Measurements from ENCODE around the gene DUSP22. TPM values are rescaled to one million over a fixed set of nuclear protein-coding genes. Genes with fewer than 3 reads are reported as not detected.

Gene DUSP22
- total RNA-seq, 1 donor from 2014 or later, result 50.0 TPM

- DNase-seq (ENCODE audit: missing footprints) (no peak), ATAC-seq (no peak)
- intact Hi-C loops (cut with DNase I), result loop anchor here (5.0 kb wide), 1 partner anchor 81 kb away; no protein-coding TSS in a partner anchor
These were observed 86.0 kb downstream of the DUSP22 start for GRCh38 chr6:378090-378957.

GRCh38 chr6:378958-379409 is 86.7 kb downstream of the DUSP22 start:
- ATAC-seq (peak; percentile 11), DNase-seq (ENCODE audit: missing footprints) (no peak)
- intact Hi-C loops (cut with DNase I), result loop anchor here (5.0 kb wide), 1 partner anchor 82 kb away; no protein-coding TSS in a partner anchor

GRCh38 chr6:379410-380181 is 87.3 kb downstream of the DUSP22 start:
- ATAC-seq, result peak; percentile 5
- peak; percentile 63 for DNase-seq (ENCODE audit: missing footprints)
- intact Hi-C loops (cut with DNase I), result loop anchor here (5.0 kb wide), 1 partner anchor 82 kb away; no protein-coding TSS in a partner anchor

GRCh38 chr6:380234-381218 is 88.2 kb downstream of the DUSP22 start:
- ATAC-seq, result no peak
- DNase-seq (ENCODE audit: missing footprints), result peak; percentile 76

GRCh38 chr6:381742-382461 is 89.6 kb downstream of the DUSP22 start:
- ATAC-seq (no peak), DNase-seq (ENCODE audit: missing footprints) (peak; percentile 77)
- intact Hi-C loops (cut with DNase I), result no loop called here

More at GRCh38 chr6:380234-381218, 88.2 kb downstream of the DUSP22 start:
- intact Hi-C loops (cut with DNase I), result no loop called here

GRCh38 chr6:382883-383810 is 90.9 kb downstream of the DUSP22 start:
- ATAC-seq (no peak), DNase-seq (ENCODE audit: missing footprints) (no peak)
- intact Hi-C loops (cut with DNase I), result no loop called here

GRCh38 chr6:383856-384255 is 91.6 kb downstream of the DUSP22 start:
- ATAC-seq, result no peak
- DNase-seq (ENCODE audit: missing footprints), result no peak
- intact Hi-C loops (cut with DNase I), result no loop called here

- DNase-seq (ENCODE audit: missing footprints) (no peak), ATAC-seq (no peak)
- intact Hi-C loops (cut with DNase I), result no loop called here
These were observed 92.6 kb downstream of the DUSP22 start for GRCh38 chr6:384898-385297.

- ATAC-seq (no peak), DNase-seq (ENCODE audit: missing footprints) (no peak)
- intact Hi-C loops (cut with DNase I), result no loop called here
These were observed 93.3 kb downstream of the DUSP22 start for GRCh38 chr6:385614-386013.

GRCh38 chr6:386688-387266 is 94.5 kb downstream of the DUSP22 start:
- intact Hi-C loops (cut with DNase I), result no loop called here
- DNase-seq (ENCODE audit: missing footprints), result no peak
- ATAC-seq, result no peak

- ATAC-seq (no peak), DNase-seq (ENCODE audit: missing footprints) (no peak)
- intact Hi-C loops (cut with DNase I), result no loop called here
These were observed 95.0 kb downstream of the DUSP22 start for GRCh38 chr6:387293-387741.

- DNase-seq (ENCODE audit: missing footprints) (no peak), ATAC-seq (no peak)
- intact Hi-C loops (cut with DNase I), result no loop called here
These were observed 96.1 kb downstream of the DUSP22 start for GRCh38 chr6:388202-388903.

GRCh38 chr6:389143-389542 is 96.9 kb downstream of the DUSP22 start:
- DNase-seq (ENCODE audit: missing footprints), result no peak
- intact Hi-C loops (cut with DNase I), result no loop called here
- no peak for ATAC-seq

GRCh38 chr6:389622-390021 is 97.3 kb downstream of the DUSP22 start:
- ATAC-seq (no peak), DNase-seq (ENCODE audit: missing footprints) (no peak)
- intact Hi-C loops (cut with DNase I), result no loop called here

GRCh38 chr6:390914-391558 is 98.7 kb downstream of the DUSP22 start:
- ATAC-seq (peak; percentile 3), DNase-seq (ENCODE audit: missing footprints) (no peak)
- intact Hi-C loops (cut with DNase I), result no loop called here

All from Right ventricle myocardium inferior (tissue), 1 donor.